SK-N-MC (cell line): Measurements from ENCODE around the gene LSM4.

ENCODE experiments used
- EZH2 ChIP-seq: fragments of 200-600 bp; sonication (generic); IDR thresholded peaks from one replicate; pipeline ENCODE4 v1.6.1; 2017; ENCODE audit warnings: antibody characterized with exemption
- FOXP2 ChIP-seq: optimal IDR thresholded peaks from 2 replicates; pipeline ENCODE3; 2011; ENCODE audit warnings: mild to moderate bottlenecking, moderate library complexity; ENCODE audit not compliant: insufficient read depth; ENCODE audit errors: extremely low read length, control extremely low read depth
- POLR2AphosphoS5 ChIP-seq: IDR thresholded peaks from 2 replicates; pipeline ENCODE4 v1.6.1; 2012; ENCODE audit warnings: mild to moderate bottlenecking, low read depth, low read length, borderline replicate concordance

DNA sequence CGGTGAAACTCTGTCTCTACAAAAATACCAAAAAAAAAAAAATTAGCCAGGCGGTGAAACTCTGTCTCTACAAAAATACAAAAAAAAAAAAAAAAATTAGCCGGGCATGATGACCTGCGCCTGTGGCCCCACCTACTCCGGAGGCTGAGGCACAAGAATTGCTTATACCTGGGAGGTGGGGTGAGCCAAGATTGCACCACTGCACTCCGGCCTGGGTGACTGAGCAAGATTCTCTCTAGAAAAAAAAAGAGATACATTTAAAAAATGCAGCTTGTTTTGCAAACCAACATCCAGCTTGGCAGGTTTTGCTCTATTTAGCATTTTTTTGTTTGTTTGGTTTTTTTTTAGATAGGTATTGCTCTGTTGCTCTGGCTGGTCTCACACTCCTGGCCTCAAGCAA is 10.8 kb upstream of the LSM4 start:
- TF ChIP-seq POLR2AphosphoS5 (no peak), EZH2 (no peak), FOXP2 (no peak)
